ENCODE measurements around the gene SPTBN1.

- TF ChIP-seq CTCF (conservative IDR thresholded peaks at IDR 0.05) (no peak), EZH2 (IDR thresholded peaks at IDR 0.05; ENCODE audit: low read depth) (no peak)
Observed at GRCh38 chr2:54480025-54480424, 23.9 kb downstream of the SPTBN1 start.

Data from PC-9 (cell line).